Measurements from ENCODE around the gene LIPT2. TPM values are rescaled to one million over a fixed set of nuclear protein-coding genes. Genes with fewer than 3 reads are reported as not detected.

LIPT2 gene
- polyA plus RNA-seq, 1 of the 3 experiments (the other 2 are of a cell fraction): 4.6 TPM

- no peak for TF ChIP-seq USF2 (IDR thresholded peaks at IDR 0.05; ENCODE audit: borderline replicate concordance, low read depth, low read length)
- TF ChIP-seq FOSL2 (IDR thresholded peaks at IDR 0.05; ENCODE audit: borderline replicate concordance, low read depth): no peak
- TF ChIP-seq MEF2A (IDR thresholded peaks at IDR 0.05; ENCODE audit: borderline replicate concordance, low read depth): no peak
- TF ChIP-seq RAD21 (IDR thresholded peaks at IDR 0.05; ENCODE audit: low read length): no peak
These were observed 39.1 kb upstream of the LIPT2 start (continued) for GRCh38 chr11:74532501-74533246.

- Histone ChIP-seq H3K79me2 (ENCODE audit: insufficient read depth) (no peaks in the 10 kb centered on the region), H4K20me1 (ENCODE audit: insufficient read depth) (no peaks in the 10 kb centered on the region), H3K4me2 (no peak overlapping the region), H3K4me3 (ENCODE audit: low read depth in 2 of 2, low read length in 1 of 2) (no peak overlapping the region), H3K27me3 (ENCODE audit: insufficient read depth) (no peaks in the 10 kb centered on the region), H3K9me2 (no peaks in the 10 kb centered on the region), H3K36me3 (replicated peaks in 1 of 2; ENCODE audit: control insufficient read depth in 1 of 2, insufficient read depth in 2 of 2, low read length in 1 of 2) (no peaks in the 10 kb centered on the region), H3K4me1 (ENCODE audit: control insufficient read depth in 1 of 2, insufficient read depth in 2 of 2, low read depth in 1 of 2, low read length in 1 of 2) (no peaks in the 10 kb centered on the region), H3F3A (replicated peaks; ENCODE audit: insufficient read depth) (no peaks in the 10 kb centered on the region), H2AFZ (ENCODE audit: low read depth) (no peak overlapping the region), H3K9me3 (no peaks in the 10 kb centered on the region), H3K9ac (no peak overlapping the region), H3K27ac (ENCODE audit: low read depth in 2 of 2, low read length in 1 of 2) (no peak overlapping the region)
- ChIA-PET POLR2A (no interaction called here), CTCF (interaction anchor here (1.0 kb wide), 1 partner anchor 71 kb away, joined by 3 read pairs; no protein-coding TSS in a partner anchor)
- no peak for DNase-seq
- TF ChIP-seq SMC3 (IDR thresholded peaks at IDR 0.05; ENCODE audit: low read depth, low read length) (no peak), NFIC (IDR thresholded peaks at IDR 0.05; ENCODE audit: borderline replicate concordance) (no peak), CHD2 (IDR thresholded peaks at IDR 0.05; ENCODE audit: low read length, partially characterized antibody) (no peak), CTCF (IDR thresholded peaks at IDR 0.05) (no peak), NRF1 (IDR thresholded peaks at IDR 0.05; ENCODE audit: low read depth, low read length) (no peak), SIN3A (IDR thresholded peaks at IDR 0.05; ENCODE audit: borderline replicate concordance, low read depth, low read length) (no peak), GABPA (IDR thresholded peaks at IDR 0.05; ENCODE audit: low read depth) (no peak), MXI1 (IDR thresholded peaks at IDR 0.05; ENCODE audit: low read depth, low read length) (no peak), MAX (IDR thresholded peaks at IDR 0.05; ENCODE audit: low read depth) (no peak), GATA2 (CRISPR knock-in tag; IDR thresholded peaks at IDR 0.05) (no peak), USF1 (IDR thresholded peaks at IDR 0.05; ENCODE audit: borderline replicate concordance, low read depth) (no peak), FOXM1 (IDR thresholded peaks at IDR 0.05; ENCODE audit: low read depth) (no peak), RFX5 (IDR thresholded peaks at IDR 0.05; ENCODE audit: low read length) (no peak), RCOR1 (IDR thresholded peaks at IDR 0.05; ENCODE audit: low read length) (no peak), EZH2phosphoT487 (IDR thresholded peaks at IDR 0.05; ENCODE audit: borderline replicate concordance, low read depth) (no peak)
- WGBS (ENCODE audit: low lambda C conversion rate): 23% methylated on average over 2 of the region's 2 CpGs
These were observed 31.5 kb upstream of the LIPT2 start for GRCh38 chr11:74524978-74525377.
